AG04449 (cell line): ENCODE results near the gene SRF.

ENCODE experiments used
- CTCF ChIA-PET: fragments of 350-600 bp; formaldehyde crosslinking; extraction: SDS; loops from one replicate; lab custom pipeline; 2021; ENCODE audit warnings: antibody characterized with exemption; lab: Yijun Ruan, JAX
- POLR2A ChIA-PET: fragments of 400-600, 350-600 bp; formaldehyde crosslinking; extraction: SDS; loops from one replicate; lab custom pipeline; 2020; ENCODE audit warnings: antibody characterized with exemption, inconsistent platforms; lab: Yijun Ruan, JAX
- DNase-seq: peaks from one replicate; pipeline ENCODE4 v3.0.0-alpha.2; 2010; ENCODE audit warnings: low read depth, low spot score
- H3K4me3 ChIP-seq: 2 replicates; pipeline ENCODE4 v1.5.1; 2011; ENCODE audit warnings: low read depth, mild to moderate bottlenecking, control low read depth, low read length
- TF ChIP-seq, protein P1 (sequence below): IDR thresholded peaks from one replicate; pipeline ENCODE4 v1.5.1; 2011; ENCODE audit warnings: mild to moderate bottlenecking, moderate library complexity, low read length, control low read depth, inconsistent platforms; ENCODE audit not compliant: insufficient read depth; ENCODE audit errors: missing control alignments

SRF gene

DNA sequence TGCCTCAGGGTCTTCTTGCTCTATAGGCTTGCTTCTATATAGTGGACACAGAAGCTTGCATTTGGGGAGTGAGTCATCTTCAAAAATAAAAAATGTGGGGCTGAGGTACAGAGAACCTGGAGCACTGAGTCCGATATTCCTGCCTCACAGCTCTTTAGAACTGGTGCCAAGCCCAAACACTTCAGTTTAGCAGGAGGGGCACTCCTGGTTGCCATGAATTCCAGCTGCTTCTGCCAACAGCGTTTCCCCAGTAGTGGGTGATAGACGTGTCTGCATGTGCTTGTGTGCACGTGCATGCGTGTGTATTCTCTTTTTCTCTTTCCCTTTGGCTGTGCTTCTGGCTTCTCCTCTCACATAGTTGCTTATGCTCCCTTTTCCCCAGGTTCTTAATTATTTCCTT lies 46.3 kb downstream of the SRF start:
- ChIA-PET CTCF (interaction anchor here (1.1 to 9.9 kb wide), 4 partner anchors 9 to 290 kb away, joined by 3 to 98 read pairs (median 4); partner anchors contain the start of gene DNPH1), POLR2A (no interaction called here)
- no peak overlapping the region for H3K4me3 ChIP-seq
- TF ChIP-seq, protein P1, sequence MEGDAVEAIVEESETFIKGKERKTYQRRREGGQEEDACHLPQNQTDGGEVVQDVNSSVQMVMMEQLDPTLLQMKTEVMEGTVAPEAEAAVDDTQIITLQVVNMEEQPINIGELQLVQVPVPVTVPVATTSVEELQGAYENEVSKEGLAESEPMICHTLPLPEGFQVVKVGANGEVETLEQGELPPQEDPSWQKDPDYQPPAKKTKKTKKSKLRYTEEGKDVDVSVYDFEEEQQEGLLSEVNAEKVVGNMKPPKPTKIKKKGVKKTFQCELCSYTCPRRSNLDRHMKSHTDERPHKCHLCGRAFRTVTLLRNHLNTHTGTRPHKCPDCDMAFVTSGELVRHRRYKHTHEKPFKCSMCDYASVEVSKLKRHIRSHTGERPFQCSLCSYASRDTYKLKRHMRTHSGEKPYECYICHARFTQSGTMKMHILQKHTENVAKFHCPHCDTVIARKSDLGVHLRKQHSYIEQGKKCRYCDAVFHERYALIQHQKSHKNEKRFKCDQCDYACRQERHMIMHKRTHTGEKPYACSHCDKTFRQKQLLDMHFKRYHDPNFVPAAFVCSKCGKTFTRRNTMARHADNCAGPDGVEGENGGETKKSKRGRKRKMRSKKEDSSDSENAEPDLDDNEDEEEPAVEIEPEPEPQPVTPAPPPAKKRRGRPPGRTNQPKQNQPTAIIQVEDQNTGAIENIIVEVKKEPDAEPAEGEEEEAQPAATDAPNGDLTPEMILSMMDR: no peak
- DNase-seq: no peak

DNA sequence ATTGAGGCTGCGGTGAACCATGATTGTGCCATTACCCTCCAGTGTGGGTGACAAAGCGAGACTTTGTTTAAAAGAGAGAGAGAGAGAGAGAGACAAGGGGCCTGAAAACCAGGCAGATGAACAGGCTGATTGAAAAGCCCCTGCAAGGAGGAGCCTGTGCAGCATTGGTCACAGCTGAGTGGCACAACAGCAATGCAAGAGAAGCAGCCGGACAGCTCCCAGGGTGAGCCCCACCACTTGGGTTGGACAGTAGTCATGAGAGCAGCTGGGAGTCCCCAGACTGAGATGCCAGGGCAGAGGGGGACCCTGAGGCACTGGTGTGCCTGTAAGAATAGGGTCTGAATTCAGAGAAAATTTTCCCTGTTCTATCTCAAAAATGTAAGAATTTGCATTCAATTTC lies 48.0 kb downstream of the SRF start:
- CTCF ChIA-PET: interaction anchor here (1.5 to 9.9 kb wide), 3 partner anchors 10 to 288 kb away, joined by 3 to 98 read pairs (median 5); partner anchors contain the start of gene DNPH1
- TF ChIP-seq, protein P1: no peak

GRCh38 chr6:43219814-43220213 lies 48.7 kb downstream of the SRF start:
- TF ChIP-seq, protein P1: no peak
- ChIA-PET POLR2A (no interaction called here), CTCF (interaction anchor here (2.0 to 9.9 kb wide), 2 partner anchors 9 to 114 kb away, joined by 5 to 98 read pairs; partner anchors contain the start of gene DNPH1)
- H3K4me3 ChIP-seq: no peak overlapping the region
- DNase-seq: no peak

More for the DNA sequence above, 48.0 kb downstream of the SRF start:
- DNase-seq: no peak
- no peak overlapping the region for H3K4me3 ChIP-seq
- POLR2A ChIA-PET: interaction anchor here (0.6 kb wide), 1 partner anchor 165 kb away, joined by 3 read pairs; the partner anchor contains the start of gene CUL7

- CTCF ChIA-PET: interaction anchor here (1.3 to 9.9 kb wide), 3 partner anchors 8 to 114 kb away, joined by 3 to 98 read pairs (median 5); partner anchors contain the start of gene DNPH1
- TF ChIP-seq, protein P1: no peak
- no peak for DNase-seq
- POLR2A ChIA-PET: no interaction called here
- H3K4me3 ChIP-seq: no peak overlapping the region
Observed at GRCh38 chr6:43220439-43220951, 49.4 kb downstream of the SRF start.

DNA sequence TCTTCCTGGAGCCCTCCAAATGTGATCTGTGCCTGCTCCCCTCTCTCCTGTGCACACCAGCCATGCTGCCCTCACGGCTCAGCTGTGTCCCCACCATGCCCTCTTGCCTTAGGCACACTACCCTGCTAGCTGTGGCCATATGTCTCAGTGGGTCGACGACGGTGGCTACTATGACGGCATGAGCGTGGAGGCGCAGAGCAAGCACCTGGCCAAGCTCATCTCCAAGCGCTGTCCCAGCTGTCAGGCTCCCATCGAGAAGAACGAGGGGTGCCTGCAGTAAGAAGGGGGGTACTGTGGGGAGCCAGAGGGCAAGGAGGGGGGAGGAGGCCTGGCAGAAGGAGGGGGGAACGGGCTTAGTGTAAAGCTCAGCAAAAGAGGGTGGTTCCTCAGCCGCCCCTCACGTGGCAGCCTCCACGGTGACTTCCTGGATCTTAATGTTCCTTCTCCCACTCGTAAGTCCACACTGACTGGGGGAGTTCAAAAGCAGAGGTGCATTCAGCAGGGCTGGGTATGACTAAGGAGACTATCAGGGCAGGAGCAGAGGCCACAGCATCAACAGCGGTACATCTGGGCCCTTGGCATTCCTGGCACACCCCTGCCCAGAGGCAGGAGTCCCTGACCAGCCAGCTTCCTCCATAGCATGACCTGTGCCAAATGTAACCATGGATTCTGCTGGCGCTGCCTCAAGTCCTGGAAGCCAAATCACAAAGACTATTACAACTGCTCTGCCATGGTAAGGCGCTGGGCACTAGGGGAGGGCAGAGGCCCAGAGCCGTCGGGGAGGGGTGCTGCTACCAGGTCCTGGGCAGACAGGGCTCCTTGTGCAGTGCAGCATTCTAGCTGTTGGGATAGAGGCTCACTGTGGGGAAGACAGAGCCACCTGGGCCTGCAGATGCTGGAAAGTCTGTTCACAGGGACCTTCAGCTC lies 50.2 kb downstream of the SRF start:
- no peak overlapping the region for H3K4me3 ChIP-seq
- DNase-seq: no peak
- TF ChIP-seq, protein P1: no peak
- POLR2A ChIA-PET: no interaction called here
- CTCF ChIA-PET: interaction anchor here (1.3 to 9.9 kb wide), 2 partner anchors 8 to 113 kb away, joined by 3 to 98 read pairs; partner anchors contain the start of gene DNPH1

- H3K4me3 ChIP-seq: no peak overlapping the region
- ChIA-PET CTCF (interaction anchor here (1.0 to 1.1 kb wide), 2 partner anchors 22 to 133 kb away, joined by 3 to 4 read pairs; no protein-coding TSS in a partner anchor), POLR2A (no interaction called here)
- TF ChIP-seq, protein P1: no peak
- DNase-seq: no peak
Observed at GRCh38 chr6:43222418-43223059, 51.5 kb downstream of the SRF start.
